Fibroblast of skin of scalp (primary cell): Measurements from ENCODE around the gene MIER3. TPM values are rescaled to one million over a fixed set of nuclear protein-coding genes. Genes with fewer than 3 reads are reported as not detected.
"Not testable (repeated sequence)": the region's sequence is repeated elsewhere in the genome, so short reads cannot be mapped to it uniquely, and the experiment has no call there.

Source experiments
- DNase-seq: peaks from one replicate; pipeline ENCODE4 v3.0.0-alpha.2; 2013
- polyA plus RNA-seq, 2 experiments: library from polyadenylated mRNA; unstranded; fragments of 120-200 nt; gene quantifications; one replicate each; pipeline ENCODE4 v1.2.1, GENCODE V29; 2013; ENCODE audit not compliant: insufficient read length in 2 of 2

The MIER3 gene
- polyA plus RNA-seq (2013, experiment 1 of 2; ENCODE audit: insufficient read length): 12.6 TPM
- polyA plus RNA-seq (2013, experiment 2 of 2; ENCODE audit: insufficient read length): 12.9 TPM

- peak; percentile 83 for DNase-seq
Measured at GRCh38 chr5:56951946-56952691, at the start of gene MIER3. TSS of gene MIER3 (minus strand) at chr5:56952123. CDS start at chr5:56952102, 21 bp downstream.

- DNase-seq: no peak
Measured at GRCh38 chr5:56995596-56995995, 43.7 kb upstream of the MIER3 start.

- DNase-seq: peak; percentile 18
Measured at GRCh38 chr5:56993241-56993640, 41.3 kb upstream of the MIER3 start.

GRCh38 chr5:56989676-56990075, 37.8 kb upstream of the MIER3 start:
- no peak for DNase-seq

GRCh38 chr5:56988490-56988889, 36.6 kb upstream of the MIER3 start:
- DNase-seq: no peak

GRCh38 chr5:56987171-56987570, 35.2 kb upstream of the MIER3 start:
- DNase-seq: no peak

- no peak for DNase-seq
Measured at GRCh38 chr5:56986626-56986947, 34.7 kb upstream of the MIER3 start.

GRCh38 chr5:56985936-56986625, 34.2 kb upstream of the MIER3 start:
- DNase-seq: no peak

- DNase-seq: no peak
Measured at GRCh38 chr5:56984445-56984844, 32.5 kb upstream of the MIER3 start.

GRCh38 chr5:56983593-56984361, 31.9 kb upstream of the MIER3 start:
- DNase-seq: no peak

GRCh38 chr5:56981548-56982315, 29.8 kb upstream of the MIER3 start:
- DNase-seq: no peak

- DNase-seq: no peak
Measured at GRCh38 chr5:56979968-56980367, 28.0 kb upstream of the MIER3 start.

- not testable (repeated sequence) for DNase-seq
Measured at GRCh38 chr5:56979526-56979925, 27.6 kb upstream of the MIER3 start.

GRCh38 chr5:56977822-56978221, 25.9 kb upstream of the MIER3 start:
- DNase-seq: no peak

- DNase-seq: no peak
Measured at GRCh38 chr5:56977021-56977420, 25.1 kb upstream of the MIER3 start.

- DNase-seq: no peak
Measured at GRCh38 chr5:56974241-56974640, 22.3 kb upstream of the MIER3 start.

- no peak for DNase-seq
Measured at GRCh38 chr5:56973473-56973872, 21.6 kb upstream of the MIER3 start.

GRCh38 chr5:56971275-56971674, 19.4 kb upstream of the MIER3 start:
- no peak for DNase-seq

GRCh38 chr5:56964173-56964572, 12.2 kb upstream of the MIER3 start:
- no peak for DNase-seq

GRCh38 chr5:56963246-56963645, 11.3 kb upstream of the MIER3 start:
- no peak for DNase-seq

- DNase-seq: no peak
Measured at GRCh38 chr5:56962286-56962685, 10.4 kb upstream of the MIER3 start.

- DNase-seq: no peak
Measured at GRCh38 chr5:56961746-56962145, 9.8 kb upstream of the MIER3 start.

- DNase-seq: no peak
Measured at GRCh38 chr5:56959326-56959725, 7.4 kb upstream of the MIER3 start.
